Cardiac fibroblast (primary cell): ENCODE data around the gene TMEM38A.
"Not testable (repeated sequence)": the region's sequence is repeated elsewhere in the genome, so short reads cannot be mapped to it uniquely, and the experiment has no call there.

Experiments used
- DNase-seq, 2 donors: peaks; one replicate each; pipeline versions ENCODE4 v3.0.0 to v3.0.0-alpha.2; 2010; ENCODE audit warnings: low read depth in 2 of 2
- H3K4me3 ChIP-seq, 2 donors: replicated peaks in 1 of 2; 1 replicate in 1 of 2; 2 replicates in 1 of 2; pipeline ENCODE4 v1.5.1; 2011; ENCODE audit warnings: low read depth in 2 of 2, low read length in 2 of 2, mild to moderate bottlenecking in 2 of 2, moderate library complexity in 1 of 2
- TF ChIP-seq, protein P1 (sequence below): IDR thresholded peaks from one replicate; pipeline ENCODE4 v1.5.1; 2011; ENCODE audit warnings: low read depth, mild to moderate bottlenecking, low read length, inconsistent platforms

Gene TMEM38A

DNA sequence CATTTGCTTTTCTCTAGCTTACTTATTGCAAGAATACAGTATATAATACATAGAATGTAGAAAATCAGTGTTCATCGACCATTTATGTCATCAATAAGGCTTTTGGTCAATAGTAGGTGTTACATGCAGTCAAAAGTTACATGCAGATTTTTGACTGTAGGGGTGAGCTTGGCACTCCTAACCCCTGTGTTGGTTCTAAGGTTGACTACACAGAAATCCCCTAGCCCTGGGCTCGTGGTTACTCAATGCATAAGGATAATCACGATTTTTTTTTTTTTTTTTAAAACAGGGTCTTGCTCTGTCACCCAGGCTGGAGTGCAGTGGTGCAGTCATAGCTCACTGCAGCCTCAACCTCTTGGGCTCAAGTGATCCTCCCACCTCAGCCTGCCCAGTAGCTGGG, 54.7 kb downstream of the TMEM38A start:
- DNase-seq: no peak
- TF ChIP-seq, protein P1, sequence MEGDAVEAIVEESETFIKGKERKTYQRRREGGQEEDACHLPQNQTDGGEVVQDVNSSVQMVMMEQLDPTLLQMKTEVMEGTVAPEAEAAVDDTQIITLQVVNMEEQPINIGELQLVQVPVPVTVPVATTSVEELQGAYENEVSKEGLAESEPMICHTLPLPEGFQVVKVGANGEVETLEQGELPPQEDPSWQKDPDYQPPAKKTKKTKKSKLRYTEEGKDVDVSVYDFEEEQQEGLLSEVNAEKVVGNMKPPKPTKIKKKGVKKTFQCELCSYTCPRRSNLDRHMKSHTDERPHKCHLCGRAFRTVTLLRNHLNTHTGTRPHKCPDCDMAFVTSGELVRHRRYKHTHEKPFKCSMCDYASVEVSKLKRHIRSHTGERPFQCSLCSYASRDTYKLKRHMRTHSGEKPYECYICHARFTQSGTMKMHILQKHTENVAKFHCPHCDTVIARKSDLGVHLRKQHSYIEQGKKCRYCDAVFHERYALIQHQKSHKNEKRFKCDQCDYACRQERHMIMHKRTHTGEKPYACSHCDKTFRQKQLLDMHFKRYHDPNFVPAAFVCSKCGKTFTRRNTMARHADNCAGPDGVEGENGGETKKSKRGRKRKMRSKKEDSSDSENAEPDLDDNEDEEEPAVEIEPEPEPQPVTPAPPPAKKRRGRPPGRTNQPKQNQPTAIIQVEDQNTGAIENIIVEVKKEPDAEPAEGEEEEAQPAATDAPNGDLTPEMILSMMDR: no peak
- no peak overlapping the region for H3K4me3 ChIP-seq

DNA sequence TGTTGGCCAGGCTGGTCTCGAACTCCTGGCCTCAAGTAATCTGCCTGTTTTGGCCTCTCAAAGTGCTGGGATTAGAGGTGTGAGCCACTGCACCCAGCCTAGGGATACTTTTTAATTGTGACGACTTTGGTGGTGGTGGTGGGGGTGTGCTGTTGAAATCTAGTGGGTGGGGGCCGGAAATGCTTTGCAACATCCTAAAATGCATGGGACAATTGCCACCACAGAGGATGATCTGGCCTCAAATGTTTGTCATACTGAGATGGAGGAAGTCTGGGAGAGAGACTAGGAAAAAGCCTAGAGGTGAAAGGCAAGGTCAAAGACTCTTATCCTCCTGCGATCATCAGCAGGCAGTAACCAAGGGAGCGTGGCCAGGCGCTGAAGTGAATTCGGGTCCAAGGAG, 60.1 kb downstream of the TMEM38A start:
- DNase-seq: no peak
- H3K4me3 ChIP-seq: no peak overlapping the region
- TF ChIP-seq, protein P1: no peak

DNA sequence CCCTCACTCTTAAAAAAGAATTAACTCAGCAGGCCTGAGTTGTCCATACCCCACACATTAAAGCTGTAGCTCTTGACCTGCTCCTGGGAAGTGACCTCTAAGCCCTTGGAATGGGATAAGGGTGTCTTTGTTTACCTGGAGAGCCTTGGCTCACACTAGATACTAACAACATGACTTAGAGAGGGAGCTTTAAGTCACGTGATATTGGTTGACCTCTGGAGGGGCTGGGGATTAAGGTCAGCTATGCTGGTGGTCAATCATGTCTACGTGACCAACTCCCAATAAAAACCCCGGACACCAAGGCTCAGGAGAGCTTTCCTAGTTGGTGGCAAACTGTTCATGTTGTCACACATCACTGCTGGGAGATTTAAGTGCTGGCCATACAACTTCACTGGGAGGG, 61.7 kb downstream of the TMEM38A start:
- no peak for DNase-seq
- no peak overlapping the region for H3K4me3 ChIP-seq
- TF ChIP-seq, protein P1: no peak

DNA sequence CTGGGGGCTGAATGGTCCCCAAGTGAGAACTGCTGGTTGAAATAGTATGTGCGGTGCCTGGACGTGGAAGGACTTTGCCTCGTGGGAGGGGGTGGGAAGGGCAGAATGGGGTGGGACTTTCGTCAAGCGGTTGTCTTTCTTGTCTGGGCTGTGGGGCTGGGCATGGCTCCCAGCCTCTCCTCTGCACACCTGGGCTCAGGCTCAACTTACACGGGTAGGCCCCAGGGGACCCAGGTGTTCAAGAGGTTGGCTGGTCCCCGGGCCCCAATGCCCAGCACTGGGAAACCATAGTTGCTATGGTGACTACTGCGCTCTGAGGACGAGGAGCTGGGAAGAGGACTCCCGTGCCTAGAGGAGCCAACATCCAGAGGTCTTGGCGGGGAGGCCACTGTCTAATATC, 66.0 kb downstream of the TMEM38A start:
- DNase-seq: no peak
- TF ChIP-seq, protein P1: no peak
- no peak overlapping the region for H3K4me3 ChIP-seq

DNA sequence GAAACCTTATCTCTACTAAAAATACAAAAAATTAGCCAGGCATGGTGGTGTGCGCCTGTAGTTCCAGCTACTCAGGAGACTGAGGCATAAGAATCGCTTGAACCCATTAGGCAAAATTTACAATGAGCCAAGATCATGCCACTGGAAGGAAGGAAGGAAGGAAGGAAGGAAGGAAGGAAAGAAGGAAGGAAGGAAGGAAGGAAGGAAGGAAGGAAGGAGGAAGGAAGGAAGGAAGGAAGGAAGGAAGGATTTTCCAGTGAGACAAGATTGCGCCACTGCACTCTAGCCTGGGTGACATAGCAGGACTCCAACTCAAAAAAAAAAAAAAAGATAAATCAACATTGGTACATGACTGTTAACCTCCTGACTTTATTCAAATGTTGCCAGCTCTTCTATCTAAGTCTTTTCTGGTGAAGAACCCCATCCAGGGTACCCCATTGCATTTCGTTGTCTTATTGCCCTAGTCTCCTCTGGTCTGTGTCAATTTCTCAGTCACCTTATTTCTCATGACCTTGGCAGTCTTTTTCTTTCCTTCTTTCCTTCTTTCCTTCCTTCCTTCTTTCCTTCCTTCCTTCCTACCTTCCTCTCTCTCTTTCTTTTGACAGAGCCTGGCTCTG, 74.8 kb downstream of the TMEM38A start:
- not testable (repeated sequence) for DNase-seq, H3K4me3 ChIP-seq

DNA sequence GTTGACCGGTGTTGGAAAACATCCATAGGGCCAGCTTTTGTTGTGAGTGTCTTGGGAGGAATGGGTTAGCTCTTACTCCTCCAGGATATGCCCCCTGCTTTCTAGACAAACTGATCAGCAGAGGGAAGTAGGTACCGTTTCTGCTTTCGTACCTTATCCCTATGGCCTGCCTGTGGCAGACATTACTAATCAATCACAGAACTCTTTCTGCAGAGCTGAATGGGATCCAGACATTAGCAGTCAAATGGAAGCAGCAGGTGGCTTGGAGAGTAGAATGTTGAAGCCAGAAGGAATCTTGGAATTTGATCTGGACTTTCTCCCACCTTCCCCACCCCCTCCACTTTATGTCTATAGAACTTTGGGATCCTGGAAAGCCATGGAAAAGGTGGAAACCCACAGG, 75.8 kb downstream of the TMEM38A start:
- H3K4me3 ChIP-seq: no peak overlapping the region
- DNase-seq: peak in 1 of 2 donors; percentile 3
- TF ChIP-seq, protein P1: no peak

DNA sequence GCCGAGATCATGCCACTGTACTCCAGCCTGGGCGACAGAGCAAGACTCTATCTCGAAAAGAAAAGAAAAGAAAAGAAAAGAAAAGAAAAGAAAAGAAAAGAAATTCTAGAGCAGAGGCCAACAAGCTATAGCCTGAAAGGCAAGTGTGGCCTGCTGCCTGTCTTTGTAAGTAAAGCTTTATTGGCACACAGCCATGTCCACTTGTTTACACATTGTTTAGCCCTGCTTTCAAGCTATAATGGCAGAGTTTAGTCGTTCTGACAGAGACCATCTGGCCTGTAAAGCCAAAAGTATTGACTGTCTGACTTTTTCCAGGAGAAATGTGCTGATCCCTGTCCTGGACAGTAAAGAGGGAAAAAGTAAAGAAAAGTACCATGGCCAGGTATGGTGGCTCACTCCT, 77.0 kb downstream of the TMEM38A start:
- DNase-seq: peak in 1 of 2 donors; percentile 17
- H3K4me3 ChIP-seq: no peak overlapping the region
- TF ChIP-seq, protein P1: no peak
